ENCODE measurements around the gene RERE.

The RERE gene

DNA sequence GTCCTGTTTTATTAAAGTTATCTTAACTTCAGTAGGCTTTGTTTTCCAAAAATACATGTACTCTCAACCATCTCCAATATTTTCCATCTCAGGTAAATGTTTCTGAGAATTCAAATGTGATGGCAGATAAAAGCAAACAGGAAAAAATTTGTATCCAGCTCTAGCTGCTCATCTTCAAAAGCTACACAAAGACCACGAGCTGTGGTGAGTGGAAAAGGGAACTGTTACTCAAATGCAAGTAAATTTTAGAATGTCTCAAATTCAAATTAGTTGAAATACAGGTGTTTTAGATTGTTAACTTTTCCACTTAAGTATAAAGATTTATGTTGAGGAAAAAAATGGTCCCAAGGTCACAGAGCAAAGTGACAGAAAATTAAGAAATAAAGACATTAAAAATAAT, 283.5 kb downstream of the RERE start:
- ChIA-PET POLR2A (no interaction called here), CTCF (interaction anchor here (0.6 to 1.2 kb wide), 2 partner anchors 27 to 313 kb away, joined by 3 read pairs; no protein-coding TSS in a partner anchor)
- TF ChIP-seq, protein P1, sequence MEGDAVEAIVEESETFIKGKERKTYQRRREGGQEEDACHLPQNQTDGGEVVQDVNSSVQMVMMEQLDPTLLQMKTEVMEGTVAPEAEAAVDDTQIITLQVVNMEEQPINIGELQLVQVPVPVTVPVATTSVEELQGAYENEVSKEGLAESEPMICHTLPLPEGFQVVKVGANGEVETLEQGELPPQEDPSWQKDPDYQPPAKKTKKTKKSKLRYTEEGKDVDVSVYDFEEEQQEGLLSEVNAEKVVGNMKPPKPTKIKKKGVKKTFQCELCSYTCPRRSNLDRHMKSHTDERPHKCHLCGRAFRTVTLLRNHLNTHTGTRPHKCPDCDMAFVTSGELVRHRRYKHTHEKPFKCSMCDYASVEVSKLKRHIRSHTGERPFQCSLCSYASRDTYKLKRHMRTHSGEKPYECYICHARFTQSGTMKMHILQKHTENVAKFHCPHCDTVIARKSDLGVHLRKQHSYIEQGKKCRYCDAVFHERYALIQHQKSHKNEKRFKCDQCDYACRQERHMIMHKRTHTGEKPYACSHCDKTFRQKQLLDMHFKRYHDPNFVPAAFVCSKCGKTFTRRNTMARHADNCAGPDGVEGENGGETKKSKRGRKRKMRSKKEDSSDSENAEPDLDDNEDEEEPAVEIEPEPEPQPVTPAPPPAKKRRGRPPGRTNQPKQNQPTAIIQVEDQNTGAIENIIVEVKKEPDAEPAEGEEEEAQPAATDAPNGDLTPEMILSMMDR (IDR thresholded peaks at IDR 0.05; ENCODE audit: insufficient read depth, low read length, missing control alignments): no peak
- H3K4me3 ChIP-seq (ENCODE audit: low read depth, low read length): no peak overlapping the region
- DNase-seq (ENCODE audit: low read depth, low spot score): no peak

DNA sequence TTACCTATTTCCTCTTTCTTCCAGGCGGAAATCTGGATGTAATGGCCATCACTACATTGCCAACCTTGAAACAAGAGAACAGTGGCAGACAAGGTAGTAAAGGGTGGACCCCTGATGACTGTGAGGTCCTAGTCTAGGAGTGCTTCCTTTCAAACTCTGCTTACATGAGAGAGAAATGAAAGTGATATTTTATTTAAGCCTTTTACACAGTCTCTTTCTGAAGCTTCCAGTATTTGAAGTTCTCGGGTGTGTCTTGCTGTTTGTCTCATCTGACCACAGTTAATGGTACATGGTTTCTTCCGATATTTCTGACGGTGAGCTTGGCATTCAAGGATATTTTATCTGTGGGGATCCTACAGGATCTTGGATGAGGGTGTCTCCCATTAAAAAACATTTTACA, 284.3 kb downstream of the RERE start:
- CTCF ChIA-PET: interaction anchor here (1.2 kb wide), 1 partner anchor 28 kb away, joined by 3 read pairs; no protein-coding TSS in a partner anchor
- no peak overlapping the region for H3K4me3 ChIP-seq (ENCODE audit: low read depth, low read length)
- POLR2A ChIA-PET: no interaction called here
- TF ChIP-seq, protein P1 (IDR thresholded peaks at IDR 0.05; ENCODE audit: insufficient read depth, low read length, missing control alignments): no peak
- DNase-seq (ENCODE audit: low read depth, low spot score): no peak

DNA sequence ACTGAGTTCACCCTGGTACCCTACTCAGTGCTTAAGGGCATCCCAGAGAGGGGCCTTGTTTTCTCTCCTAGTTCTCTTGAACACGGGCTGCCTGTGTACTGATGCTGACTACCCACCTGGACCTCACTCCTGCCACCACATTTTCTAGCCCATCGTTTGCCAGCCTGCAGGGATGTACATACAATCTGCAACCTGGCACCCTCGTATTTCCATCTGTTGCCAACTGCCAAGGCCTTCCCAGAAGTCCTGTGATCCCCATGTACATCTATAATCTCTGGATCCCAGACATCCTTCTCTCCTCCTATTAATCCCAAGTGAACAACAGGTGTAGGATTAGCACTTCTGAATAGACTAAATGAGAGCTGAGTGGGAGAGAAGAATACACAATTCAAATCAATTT, 287.5 kb downstream of the RERE start:
- H3K4me3 ChIP-seq (ENCODE audit: low read depth, low read length): no peak overlapping the region
- ChIA-PET CTCF (interaction anchor here (1.0 kb wide), 1 partner anchor 41 kb away, joined by 3 read pairs; no protein-coding TSS in a partner anchor), POLR2A (interaction anchor here (0.6 kb wide), 1 partner anchor 47 kb away, joined by 3 read pairs; no protein-coding TSS in a partner anchor)
- TF ChIP-seq, protein P1 (IDR thresholded peaks at IDR 0.05; ENCODE audit: insufficient read depth, low read length, missing control alignments): no peak
- DNase-seq (ENCODE audit: low read depth, low spot score): no peak

DNA sequence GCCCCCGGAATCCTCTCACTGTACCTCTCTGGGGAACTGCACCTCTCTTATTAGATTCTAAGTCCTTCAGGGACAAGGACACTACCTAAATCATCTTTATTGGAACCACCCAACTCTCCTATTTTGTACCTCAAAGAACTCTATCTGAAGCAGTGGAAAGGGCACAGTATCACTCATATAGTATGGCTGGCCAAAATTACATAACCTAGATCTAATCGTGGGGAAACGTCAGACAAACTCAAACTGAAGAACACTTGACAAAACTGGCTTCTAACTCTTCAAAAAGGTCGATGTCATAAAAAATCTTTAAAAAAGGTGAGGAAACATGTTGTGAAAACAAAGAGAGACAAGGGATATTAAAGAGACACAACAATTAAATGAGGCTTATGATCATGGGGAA, 289.5 kb downstream of the RERE start:
- TF ChIP-seq, protein P1 (IDR thresholded peaks at IDR 0.05; ENCODE audit: insufficient read depth, low read length, missing control alignments): no peak
- H3K4me3 ChIP-seq (ENCODE audit: low read depth, low read length): no peak overlapping the region
- CTCF ChIA-PET: no interaction called here
- no peak for DNase-seq (ENCODE audit: low read depth, low spot score)
- POLR2A ChIA-PET: no interaction called here

DNA sequence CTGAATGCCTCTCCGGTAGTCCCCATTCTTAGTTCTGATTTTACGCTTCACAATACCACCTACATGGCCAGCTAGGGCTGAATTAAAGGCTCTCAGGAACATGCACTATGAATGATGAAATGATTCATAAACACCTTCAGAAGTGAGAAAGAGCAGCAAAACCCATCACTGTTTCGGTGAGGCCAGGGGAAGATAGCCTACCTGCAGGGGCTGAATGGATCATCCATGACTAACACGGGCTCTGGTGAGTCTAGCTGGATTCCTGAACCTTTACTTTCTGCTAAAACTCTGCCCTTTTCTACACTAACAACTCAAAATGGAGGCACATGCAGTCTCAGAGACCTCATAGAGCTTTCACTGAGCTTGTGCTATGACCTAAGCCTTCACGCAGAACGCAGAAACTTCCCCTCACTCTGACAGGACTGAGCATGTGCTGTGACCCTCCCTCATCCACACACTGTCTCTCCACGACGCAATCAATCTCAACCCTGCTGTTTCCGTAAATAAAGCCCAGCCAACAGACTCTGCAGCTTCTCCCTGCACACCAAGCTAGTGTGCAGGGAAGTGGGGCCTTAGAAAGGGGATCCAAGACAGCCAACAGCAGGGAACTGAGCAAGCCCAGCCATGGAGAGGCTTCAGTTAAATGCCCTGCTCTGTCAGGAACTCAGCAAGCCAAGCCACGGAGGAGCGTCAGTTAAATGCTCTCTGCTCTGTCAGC, 291.7 kb downstream of the RERE start:
- POLR2A ChIA-PET: interaction anchor here (0.6 to 1.5 kb wide), 6 partner anchors 11 to 187 kb away, joined by 3 to 6 read pairs (median 4); no protein-coding TSS in a partner anchor
- TF ChIP-seq, protein P1 (IDR thresholded peaks at IDR 0.05; ENCODE audit: insufficient read depth, low read length, missing control alignments): no peak
- peak overlapping the region; percentile 69 for H3K4me3 ChIP-seq (ENCODE audit: low read depth, low read length)
- DNase-seq (ENCODE audit: low read depth, low spot score): peak; percentile 70
- CTCF ChIA-PET: interaction anchor here (0.6 to 2.2 kb wide), 8 partner anchors 9 to 323 kb away, joined by 3 to 11 read pairs (median 3); no protein-coding TSS in a partner anchor

DNA sequence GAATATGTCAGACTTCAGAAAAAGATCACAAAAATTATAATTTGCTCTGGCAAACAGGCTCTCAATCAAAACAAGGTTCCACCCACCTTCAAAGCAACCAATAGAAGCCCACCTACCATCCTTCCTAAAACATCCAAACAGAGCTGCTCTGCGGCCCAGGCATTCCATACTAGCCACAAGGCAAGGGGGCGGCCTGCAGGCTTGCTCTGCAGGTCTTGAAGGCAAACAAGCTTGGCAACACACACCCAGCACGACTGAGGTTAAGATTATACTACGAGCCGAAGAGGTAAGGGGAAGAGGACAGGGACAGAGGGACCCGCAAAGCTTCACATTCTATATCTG, 292.3 kb downstream of the RERE start:
- peak overlapping the region; percentile 69 for H3K4me3 ChIP-seq (ENCODE audit: low read depth, low read length)
- ChIA-PET CTCF (interaction anchor here (0.6 to 2.2 kb wide), 6 partner anchors 10 to 203 kb away, joined by 3 to 11 read pairs (median 3); no protein-coding TSS in a partner anchor), POLR2A (interaction anchor here (0.6 to 1.5 kb wide), 4 partner anchors 12 to 187 kb away, joined by 3 to 6 read pairs (median 4); no protein-coding TSS in a partner anchor)
- no peak for DNase-seq (ENCODE audit: low read depth, low spot score)
- TF ChIP-seq, protein P1 (IDR thresholded peaks at IDR 0.05; ENCODE audit: insufficient read depth, low read length, missing control alignments): no peak

Data from AG04449 (cell line).